SU-DHL-6 (cell line): ENCODE measurements around the gene GALNT17.

Experiments
- H2AFZ ChIP-seq: fragments of 200-600 bp; sonication (generic); 2 replicates; pipeline ENCODE4 v1.6.1; 2014; ENCODE audit warnings: low read depth, mild to moderate bottlenecking, moderate library complexity, mixed read lengths, antibody characterized with exemption, low read length; ENCODE audit not compliant: severe bottlenecking
- H3F3A ChIP-seq: fragments of 200-600 bp; shearing (Covaris generic); 2 replicates; pipeline ENCODE4 v1.6.0; 2016; ENCODE audit warnings: antibody characterized with exemption, mild to moderate bottlenecking; ENCODE audit not compliant: insufficient read depth
- H3K27ac ChIP-seq: fragments of 200-600 bp; sonication (generic); 2 replicates; pipeline ENCODE4 v1.5.1; 2016; ENCODE audit warnings: low read depth, mild to moderate bottlenecking, low read length, moderate library complexity, mixed read lengths
- H3K27me3 ChIP-seq: fragments of 200-600 bp; sonication (generic), shearing (Covaris generic); 2 replicates; pipeline ENCODE4 v1.6.0; 2014; ENCODE audit warnings: mild to moderate bottlenecking, low read length
- H3K36me3 ChIP-seq: fragments of 200-600 bp; sonication (generic); 2 replicates; pipeline ENCODE4 v1.6.1; 2014; ENCODE audit warnings: mild to moderate bottlenecking, low read length, mixed read lengths
- H3K4me2 ChIP-seq: fragments of 300-600, 200-600 bp; shearing (Covaris generic), sonication (generic); 2 replicates; pipeline ENCODE4 v1.6.0; 2014; ENCODE audit warnings: low read length, low read depth, mild to moderate bottlenecking; ENCODE audit not compliant: poor library complexity, severe bottlenecking
- H3K4me3 ChIP-seq: fragments of 200-600 bp; sonication (generic); 2 replicates; pipeline ENCODE4 v1.5.1; 2014; ENCODE audit warnings: antibody characterized with exemption, low read length, mild to moderate bottlenecking, mixed read lengths; ENCODE audit not compliant: insufficient read depth, poor library complexity, severe bottlenecking
- H3K79me2 ChIP-seq: fragments of 200-600 bp; sonication (generic); 2 replicates; pipeline ENCODE4 v1.6.1; 2014; ENCODE audit warnings: mild to moderate bottlenecking, low read length, moderate library complexity; ENCODE audit not compliant: insufficient read depth
- H3K9ac ChIP-seq: fragments of 200-600 bp; sonication (generic); 2 replicates; pipeline ENCODE4 v1.7.0; 2014; ENCODE audit warnings: mild to moderate bottlenecking, low read length
- H3K9me2 ChIP-seq: fragments of 200-600 bp; sonication (generic); replicated peaks from 2 replicates; pipeline ENCODE4 v1.6.1; 2014; ENCODE audit warnings: low read length; ENCODE audit not compliant: insufficient read depth
- H3K9me3 ChIP-seq: fragments of 200-600 bp; sonication (generic); 2 replicates; pipeline ENCODE4 v1.6.1; 2014; ENCODE audit warnings: low read length, mixed read lengths; ENCODE audit not compliant: insufficient read depth
- H4K20me1 ChIP-seq: fragments of 200-600 bp; sonication (generic); 2 replicates; pipeline ENCODE4 v1.6.1; 2014; ENCODE audit warnings: low read depth, mild to moderate bottlenecking, antibody characterized with exemption, low read length, moderate library complexity, mixed read lengths
- CTCF ChIP-seq: fragments of 200-600 bp; sonication (generic); IDR thresholded peaks from one replicate; pipeline ENCODE4 v1.5.1; 2017; ENCODE audit warnings: antibody characterized with exemption, mild to moderate bottlenecking, low read length, moderate library complexity; ENCODE audit not compliant: insufficient read depth, poor library complexity, severe bottlenecking
- EZH2phosphoT487 ChIP-seq: fragments of 200-600 bp; sonication (generic), shearing (Covaris generic); conservative IDR thresholded peaks from 2 replicates; pipeline ENCODE4 v1.6.1; 2018; ENCODE audit warnings: mild to moderate bottlenecking, antibody characterized with exemption, low read length, moderate library complexity, mixed read lengths

The GALNT17 gene

GRCh38 chr7:71753956-71754664, 622.2 kb downstream of the GALNT17 start:
- no peaks in the 10 kb centered on the region for H3K36me3 ChIP-seq
- H3F3A ChIP-seq: no peaks in the 10 kb centered on the region
- H3K27ac ChIP-seq: no peak overlapping the region
- H4K20me1 ChIP-seq: no peaks in the 10 kb centered on the region
- no peak overlapping the region for H2AFZ ChIP-seq
- no peak for TF ChIP-seq CTCF
- no peak for TF ChIP-seq EZH2phosphoT487
- H3K9ac ChIP-seq: no peak overlapping the region
- H3K79me2 ChIP-seq: no peaks in the 10 kb centered on the region
- no peaks in the 10 kb centered on the region for H3K9me2 ChIP-seq
- no peak overlapping the region for H3K4me2 ChIP-seq
- H3K27me3 ChIP-seq: no peaks in the 10 kb centered on the region
- H3K4me3 ChIP-seq: no peak overlapping the region
- H3K9me3 ChIP-seq: no peaks in the 10 kb centered on the region

- no peak overlapping the region for H3K4me2 ChIP-seq
Measured at GRCh38 chr7:71754828-71755227, 622.9 kb downstream of the GALNT17 start.

GRCh38 chr7:71761336-71761735, 629.4 kb downstream of the GALNT17 start:
- Histone ChIP-seq H3K27ac (no peak overlapping the region), H3K4me2 (no peak overlapping the region), H3K9ac (no peak overlapping the region), H3K9me2 (no peaks in the 10 kb centered on the region), H2AFZ (no peak overlapping the region), H3K4me3 (no peak overlapping the region), H4K20me1 (no peaks in the 10 kb centered on the region), H3K79me2 (no peaks in the 10 kb centered on the region), H3K9me3 (peaks cover 4% of the 10 kb centered on the region; the same call in 1 of the 2 replicates), H3K36me3 (no peaks in the 10 kb centered on the region), H3F3A (no peaks in the 10 kb centered on the region), H3K27me3 (no peaks in the 10 kb centered on the region)
- TF ChIP-seq CTCF (no peak), EZH2phosphoT487 (no peak)

More at GRCh38 chr7:71754828-71755227, 622.9 kb downstream of the GALNT17 start:
- Histone ChIP-seq H3K9me3 (no peaks in the 10 kb centered on the region), H3K4me3 (no peak overlapping the region), H4K20me1 (no peaks in the 10 kb centered on the region), H3K79me2 (no peaks in the 10 kb centered on the region), H3K27ac (no peak overlapping the region), H3K9me2 (no peaks in the 10 kb centered on the region), H3K27me3 (no peaks in the 10 kb centered on the region), H3F3A (no peaks in the 10 kb centered on the region), H2AFZ (no peak overlapping the region), H3K36me3 (no peaks in the 10 kb centered on the region), H3K9ac (no peak overlapping the region)
- TF ChIP-seq CTCF (no peak), EZH2phosphoT487 (no peak)
